Fibroblast of skin of left biceps (primary cell): Measurements from ENCODE around the gene RANBP3.

Experiments
- DNase-seq, 2 experiments: peaks; one replicate each; pipeline ENCODE4 v3.0.0-alpha.2; 2013; ENCODE audit warnings: low read depth in 2 of 2

The RANBP3 gene

GRCh38 chr19:5952193-5953029, 25.5 kb downstream of the RANBP3 start:
- DNase-seq: no peak

- no peak for DNase-seq
Measured at GRCh38 chr19:5951338-5951861, 26.5 kb downstream of the RANBP3 start.

- no peak for DNase-seq
Measured at GRCh38 chr19:5950741-5951140, 27.2 kb downstream of the RANBP3 start.

GRCh38 chr19:5949792-5950305, 28.1 kb downstream of the RANBP3 start:
- DNase-seq: no peak

- no peak for DNase-seq
Measured at GRCh38 chr19:5948752-5949564, 29.0 kb downstream of the RANBP3 start.

GRCh38 chr19:5947435-5947834, 30.5 kb downstream of the RANBP3 start:
- DNase-seq: no peak

- DNase-seq: no peak
Measured at GRCh38 chr19:5943623-5944022, 34.3 kb downstream of the RANBP3 start.

GRCh38 chr19:5943045-5943444, 34.9 kb downstream of the RANBP3 start:
- DNase-seq: no peak

- no peak for DNase-seq
Measured at GRCh38 chr19:5941673-5942072, 36.3 kb downstream of the RANBP3 start.

- no peak for DNase-seq
Measured at GRCh38 chr19:5940260-5941208, 37.4 kb downstream of the RANBP3 start.

GRCh38 chr19:5937550-5937949, 40.4 kb downstream of the RANBP3 start:
- DNase-seq: no peak

- DNase-seq: no peak
Measured at GRCh38 chr19:5936292-5936592, 41.7 kb downstream of the RANBP3 start.

- no peak for DNase-seq
Measured at GRCh38 chr19:5935473-5936291, 42.3 kb downstream of the RANBP3 start.

GRCh38 chr19:5934774-5935472, 43.0 kb downstream of the RANBP3 start:
- peak; percentile 10 to 26 for DNase-seq

GRCh38 chr19:5934069-5934401, 43.9 kb downstream of the RANBP3 start:
- DNase-seq: no peak

- no peak for DNase-seq
Measured at GRCh38 chr19:5933391-5934068, 44.4 kb downstream of the RANBP3 start.

- DNase-seq: no peak
Measured at GRCh38 chr19:5932609-5933262, 45.2 kb downstream of the RANBP3 start.

GRCh38 chr19:5932146-5932545, 45.8 kb downstream of the RANBP3 start:
- no peak for DNase-seq

- DNase-seq: no peak
Measured at GRCh38 chr19:5931251-5931650, 46.7 kb downstream of the RANBP3 start.
